MCF 10A (cell line): Measurements from ENCODE around the gene SCAMP1. TPM values are rescaled to one million over a fixed set of nuclear protein-coding genes. Genes with fewer than 3 reads are reported as not detected.
A peak's percentile ranks its signal among the peaks of the same experiment; 100 is the strongest.

Source experiments
- BruUV-seq: library from RNA; stranded (reverse); fragments of 400-500 nt; replicated peaks from 2 replicates; lab custom pipeline; 2021; lab: Mats Ljungman, UMichigan
- CTCF ChIA-PET: fragments of 300-600 bp; sonication (Branson Sonifier 250); formaldehyde crosslinking; extraction: SDS; loops from one replicate; lab custom pipeline; 2021; ENCODE audit warnings: antibody characterized with exemption, inconsistent platforms; lab: Yijun Ruan, JAX
- POLR2A ChIA-PET: fragments of 300-600, 350-650 bp; sonication (Branson Sonifier 250); formaldehyde crosslinking; extraction: SDS; loops from one replicate; lab custom pipeline; 2020; ENCODE audit warnings: antibody characterized with exemption, inconsistent platforms; lab: Yijun Ruan, JAX
- DNase-seq: peaks from one replicate; pipeline ENCODE4 v3.0.0-alpha.2; 2018; ENCODE audit not compliant: unreplicated experiment
- H3K27ac Mint-ChIP-seq: one replicate; pipeline ENCODE4 v1.8.0; 2022; ENCODE audit warnings: mild to moderate bottlenecking, low read depth, mixed read lengths; ENCODE audit not compliant: unreplicated experiment
- H3K27me3 Mint-ChIP-seq: one replicate; pipeline ENCODE4 v1.8.0; 2022; ENCODE audit warnings: mixed read lengths; ENCODE audit not compliant: insufficient read depth, unreplicated experiment
- H3K36me3 Mint-ChIP-seq: one replicate; pipeline ENCODE4 v1.8.0; 2022; ENCODE audit warnings: mild to moderate bottlenecking, moderate library complexity, mixed read lengths; ENCODE audit not compliant: insufficient read depth, unreplicated experiment
- H3K4me1 Mint-ChIP-seq: one replicate; pipeline ENCODE4 v1.8.0; 2022; ENCODE audit warnings: mixed read lengths; ENCODE audit not compliant: insufficient read depth, unreplicated experiment
- H3K4me3 Mint-ChIP-seq: one replicate; pipeline ENCODE4 v1.8.0; 2022; ENCODE audit warnings: mild to moderate bottlenecking, moderate library complexity, mixed read lengths; ENCODE audit not compliant: unreplicated experiment
- H3K9me3 Mint-ChIP-seq: one replicate; pipeline ENCODE4 v1.8.0; 2022; ENCODE audit warnings: mixed read lengths; ENCODE audit not compliant: unreplicated experiment
- CTCF ChIP-seq: fragments of 200-600 bp; IDR thresholded peaks from one replicate; pipeline ENCODE4 v1.8.0; 2022; ENCODE audit warnings: antibody characterized with exemption, mild to moderate bottlenecking; ENCODE audit not compliant: unreplicated experiment
- intact Hi-C: fragments of 100-400 bp; cut with micrococcal nuclease; formaldehyde crosslinking; loops from 2 replicates; pipeline ENCODE4 v1.14.1; 2022
- total RNA-seq: library from RNA; stranded (reverse); gene quantifications from 2 replicates; pipeline ENCODE4 v1.2.3, GENCODE V29; 2022

The SCAMP1 gene
- total RNA-seq, 1 experiment from 2014 or later: 26.1 TPM

- TF ChIP-seq CTCF: no peak
- no peak for DNase-seq
- peaks cover 5% of the 10 kb centered on the region for H3K36me3 Mint-ChIP-seq
- no peaks in the 10 kb centered on the region for H3K4me1 Mint-ChIP-seq
- BruUV-seq: no TSS peak
- no peaks in the 10 kb centered on the region for H3K27me3 Mint-ChIP-seq
- H3K27ac Mint-ChIP-seq: no peak overlapping the region
- intact Hi-C loops: no loop called here
- H3K9me3 Mint-ChIP-seq: no peaks in the 10 kb centered on the region
- no peak overlapping the region for H3K4me3 Mint-ChIP-seq
- CTCF ChIA-PET: interaction anchor here (0.6 to 2.0 kb wide), 3 partner anchors 9 to 134 kb away, joined by 3 to 7 read pairs (median 4); no protein-coding TSS in a partner anchor
- POLR2A ChIA-PET: no interaction called here
Measured at GRCh38 chr5:78458843-78459242, 98.4 kb downstream of the SCAMP1 start.

GRCh38 chr5:78467140-78467539, 106.7 kb downstream of the SCAMP1 start:
- POLR2A ChIA-PET: interaction anchor here (0.5 to 1.3 kb wide), 3 partner anchors 147 to 504 kb away, joined by 3 to 4 read pairs (median 4); no protein-coding TSS in a partner anchor
- H3K4me1 Mint-ChIP-seq: peaks cover 5% of the 10 kb centered on the region
- intact Hi-C loops: loop anchor here (1.0 to 2.0 kb wide), 2 partner anchors 146 to 498 kb away; no protein-coding TSS in a partner anchor
- no peak for TF ChIP-seq CTCF
- no peaks in the 10 kb centered on the region for H3K9me3 Mint-ChIP-seq
- H3K36me3 Mint-ChIP-seq: peaks cover 23% of the 10 kb centered on the region
- no TSS peak for BruUV-seq
- H3K4me3 Mint-ChIP-seq: no peak overlapping the region
- no peak for DNase-seq
- H3K27ac Mint-ChIP-seq: no peak overlapping the region
- CTCF ChIA-PET: interaction anchor here (0.5 to 3.1 kb wide), 32 partner anchors 10 to 662 kb away, joined by 3 to 34 read pairs (median 4); no protein-coding TSS in a partner anchor
- no peaks in the 10 kb centered on the region for H3K27me3 Mint-ChIP-seq

GRCh38 chr5:78467752-78468357, 107.4 kb downstream of the SCAMP1 start:
- peaks cover 5% of the 10 kb centered on the region for H3K4me1 Mint-ChIP-seq
- no peak overlapping the region for H3K4me3 Mint-ChIP-seq
- peaks cover 23% of the 10 kb centered on the region for H3K36me3 Mint-ChIP-seq
- no peaks in the 10 kb centered on the region for H3K27me3 Mint-ChIP-seq
- peak; percentile 50 for DNase-seq
- CTCF ChIA-PET: interaction anchor here (0.5 to 3.1 kb wide), 39 partner anchors 9 to 661 kb away, joined by 3 to 34 read pairs (median 4); no protein-coding TSS in a partner anchor
- peak; percentile 70 for TF ChIP-seq CTCF
- BruUV-seq: no TSS peak
- POLR2A ChIA-PET: interaction anchor here (0.5 to 1.3 kb wide), 4 partner anchors 148 to 504 kb away, joined by 3 to 4 read pairs (median 4); no protein-coding TSS in a partner anchor
- intact Hi-C loops: loop anchor here (1.0 to 2.0 kb wide), 2 partner anchors 147 to 497 kb away; no protein-coding TSS in a partner anchor
- no peaks in the 10 kb centered on the region for H3K9me3 Mint-ChIP-seq
- no peak overlapping the region for H3K27ac Mint-ChIP-seq

- no peak for TF ChIP-seq CTCF
- H3K9me3 Mint-ChIP-seq: no peaks in the 10 kb centered on the region
- H3K27ac Mint-ChIP-seq: no peak overlapping the region
- ChIA-PET CTCF (interaction anchor here (0.6 to 6.1 kb wide), 11 partner anchors 25 to 699 kb away, joined by 3 to 44 read pairs (median 4); no protein-coding TSS in a partner anchor), POLR2A (interaction anchor here (0.6 to 0.7 kb wide), 2 partner anchors 122 to 238 kb away, joined by 3 read pairs; no protein-coding TSS in a partner anchor)
- intact Hi-C loops: loop anchor here (1.0 to 5.0 kb wide), 4 partner anchors 55 to 493 kb away; partner anchors contain the start of gene LHFPL2
- H3K4me1 Mint-ChIP-seq: peaks cover 11% of the 10 kb centered on the region
- no peak for DNase-seq
- no peak overlapping the region for H3K4me3 Mint-ChIP-seq
- no TSS peak for BruUV-seq
- peaks cover 16% of the 10 kb centered on the region for H3K36me3 Mint-ChIP-seq
- H3K27me3 Mint-ChIP-seq: no peaks in the 10 kb centered on the region
Measured at GRCh38 chr5:78471896-78472295, 111.5 kb downstream of the SCAMP1 start.
